Heart left ventricle (tissue), 16 donors: ENCODE data around the gene H2BW2. TPM values are rescaled to one million over a fixed set of nuclear protein-coding genes. Genes with fewer than 3 reads are reported as not detected.

Experiments used
- ATAC-seq, 4 donors: fragments of 200-7000 bp; cut with Tn5 transposase; one replicate each; pipeline ENCODE4 v1.9.1; 2020 to 2022; ENCODE audit warnings: moderate library complexity in 4 of 4, mild to moderate bottlenecking in 3 of 4, moderate number of reproducible peaks in 1 of 4
- DNase-seq, 5 donors: peaks; one replicate each; pipeline ENCODE4 v3.0.0-alpha.2; 2020
- H3K27ac ChIP-seq, 12 donors: fragments of 200-600 bp; sonication (generic) in 4 of 12; one replicate each; pipeline versions ENCODE4 v1.5.0 to v1.8.0; 2016 to 2022; ENCODE audit warnings: mild to moderate bottlenecking in 2 of 12
- H3K27me3 ChIP-seq, 9 donors: fragments of 200-600 bp; sonication (generic) in 2 of 9; one replicate each; pipeline versions ENCODE4 v1.5.1 to v1.8.0; 2016 to 2022; ENCODE audit warnings: mild to moderate bottlenecking in 3 of 9
- H3K36me3 ChIP-seq, 9 donors: fragments of 200-600 bp; sonication (generic) in 2 of 9; one replicate each; pipeline versions ENCODE4 v1.5.0 to v1.8.0; 2018 to 2022; ENCODE audit warnings: mild to moderate bottlenecking in 2 of 9
- H3K4me1 ChIP-seq, 12 donors: fragments of 200-600 bp; sonication (generic) in 4 of 12; one replicate each; pipeline versions ENCODE4 v1.5.0 to v1.8.0; 2016 to 2022; ENCODE audit warnings: mild to moderate bottlenecking in 3 of 12
- H3K4me3 ChIP-seq, 12 donors: fragments of 200-600 bp; sonication (generic) in 4 of 12; one replicate each; pipeline versions ENCODE4 v1.5.0 to v1.8.0; 2017 to 2022; ENCODE audit warnings: mild to moderate bottlenecking in 9 of 12, moderate library complexity in 4 of 12
- H3K9me3 ChIP-seq, 12 donors: fragments of 200-600 bp; sonication (generic) in 4 of 12; one replicate each; pipeline versions ENCODE4 v1.5.0 to v1.8.0; 2016 to 2022; ENCODE audit warnings: mild to moderate bottlenecking in 1 of 12
- CTCF ChIP-seq, 12 donors: fragments of 200-600 bp; sonication (generic) in 4 of 12; IDR thresholded peaks; one replicate each; pipeline versions ENCODE4 v1.5.0 to v1.8.0; 2018 to 2022; ENCODE audit warnings: antibody characterized with exemption in 12 of 12, mild to moderate bottlenecking in 5 of 12
- POLR2A ChIP-seq, 2 donors: fragments of 450-650 bp; IDR thresholded peaks; one replicate each; pipeline ENCODE4 v1.6.1; 2017; ENCODE audit warnings: antibody characterized with exemption in 2 of 2, mild to moderate bottlenecking in 2 of 2, moderate library complexity in 2 of 2
- WGBS, 4 donors: extraction: QIAGEN DNeasy Blood & Tissue Kit in 2 of 4; methylation state at CpG; one replicate each; pipeline versions ENCODE4 v1.1.5 to v1.1.7; 2013 to 2018; 5-methylcytosine and 5-hydroxymethylcytosine counted together
- intact Hi-C, 10 donors: fragments of 100-400 bp; cut with DNase I; formaldehyde crosslinking; loops; one replicate each; pipeline versions ENCODE4 v1.11.1 to v1.14.2; 2022
- polyA plus RNA-seq, 2 donors: library from polyadenylated mRNA; stranded (reverse); fragments of 200-250 nt; gene quantifications; one replicate each; pipeline ENCODE4 v1.2.3, GENCODE V29; 2013
- total RNA-seq, 9 donors: library from RNA; depleted of rRNA in 2 of 9; stranded (reverse); fragments of >200 nt in 2 of 9; fragmentation: NEBNext Ultra II Directional in 3 of 9; extraction: Animal tissue kit (Norgen Biotek cat#: 25700) in 3 of 9; gene quantifications; one replicate each; pipeline versions ENCODE4 v1.1.0 to v1.2.4, GENCODE V29; 2016 to 2023
- donor health status: ischemic (EF 13 %, LVEDD 7.1; RV severe dilation, severe dysfunction).
- donor health status: healthy with polysubstance abuse.
- donor health status: DM: no; HTN: yes; CAD: no.
- donor health status: DM: no; HTN: no; CAD: no.
- donor health status: ischemic (EF 25% LVEDD 6.9; RV normal size, moderate dysfunction).
- donor health status: ischemic (EF 25% LVEDD 5.7; RV mildly dilated, moderate dysfunction).
- donor health status: healthy.
- donor health status: DM: yes; HTN: yes; CAD: no.
- donor health status: ischemic (EF 35%, LVEDD 5.7; RV mildly dilated, moderate dysfunction).
- donor health status: nonischemic (EF 11% LVEDD 7.7; RV severe dilation, severe dysfunction).
- donor health status: DM: yes; HTN: yes; CAD: no.
- donor health status: PGD.
- donor health status: ischemic (EF 29% LVEDD 5.4; RV normal size, mild dysfunction).
- donor health status: nonischemic (EF 23%, LVEDD 6.1; RV moderate dilation, normal function).

Gene H2BW2
- total and polyA plus RNA-seq, 11 donors = not detected

- Histone ChIP-seq H3K27ac (no peak overlapping the region), H3K4me3 (no peak overlapping the region), H3K36me3 (no peaks in the 10 kb centered on the region), H3K27me3 (peaks cover 0 to 13% (median 0%) of the 10 kb centered on the region in 9 donors), H3K4me1 (no peaks in the 10 kb centered on the region), H3K9me3 (no peaks in the 10 kb centered on the region)
- WGBS, 4 donors = 56 to 100% (median 81%) methylated on average over 1 to 4 of the region's 4 CpGs
- DNase-seq (no peak), ATAC-seq (no peak)
- intact Hi-C loops = no loop called here
- TF ChIP-seq CTCF (IDR thresholded peaks at IDR 0.05) (no peak), POLR2A (IDR thresholded peaks at IDR 0.05) (no peak)
Observed at GRCh38 chrX:104084063-104084462, 44.3 kb downstream of the H2BW2 start.

GRCh38 chrX:104084534-104085277 is 45.0 kb downstream of the H2BW2 start:
- Histone ChIP-seq H3K27me3 (peaks cover 0 to 17% (median 0%) of the 10 kb centered on the region in 9 donors), H3K4me1 (no peaks in the 10 kb centered on the region), H3K27ac (no peak overlapping the region), H3K36me3 (no peaks in the 10 kb centered on the region), H3K9me3 (no peaks in the 10 kb centered on the region), H3K4me3 (no peak overlapping the region)
- ATAC-seq (no peak), DNase-seq (no peak)
- intact Hi-C loops = no loop called here
- WGBS, 4 donors = 53 to 63% (median 57%) methylated on average over 5 of the region's 5 CpGs
- TF ChIP-seq CTCF (IDR thresholded peaks at IDR 0.05) (no peak), POLR2A (IDR thresholded peaks at IDR 0.05) (no peak)

GRCh38 chrX:104085477-104085876 is 45.7 kb downstream of the H2BW2 start:
- 90 to 100% (median 92%) methylated on average over 2 to 7 of the region's 7 CpGs for WGBS, 4 donors
- no peak for DNase-seq

GRCh38 chrX:104085919-104086318 is 46.2 kb downstream of the H2BW2 start:
- Histone ChIP-seq H3K27ac (no peak overlapping the region), H3K27me3 (peaks cover 0 to 19% (median 0%) of the 10 kb centered on the region in 9 donors), H3K9me3 (no peaks in the 10 kb centered on the region), H3K4me1 (no peaks in the 10 kb centered on the region), H3K36me3 (no peaks in the 10 kb centered on the region), H3K4me3 (no peak overlapping the region)
- intact Hi-C loops = no loop called here
- DNase-seq (no peak), ATAC-seq (no peak)
- WGBS, 4 donors = 76 to 84% (median 79%) methylated on average over 4 to 7 of the region's 7 CpGs
- TF ChIP-seq CTCF (IDR thresholded peaks at IDR 0.05) = no peak
- TF ChIP-seq POLR2A (IDR thresholded peaks at IDR 0.05) = no peak

More at GRCh38 chrX:104085477-104085876, 45.7 kb downstream of the H2BW2 start:
- Histone ChIP-seq H3K4me3 (no peak overlapping the region), H3K27me3 (peaks cover 0 to 17% (median 0%) of the 10 kb centered on the region in 9 donors), H3K4me1 (no peaks in the 10 kb centered on the region), H3K9me3 (no peaks in the 10 kb centered on the region), H3K27ac (no peak overlapping the region), H3K36me3 (no peaks in the 10 kb centered on the region)
- no peak for ATAC-seq
- intact Hi-C loops = no loop called here
- TF ChIP-seq POLR2A (IDR thresholded peaks at IDR 0.05) (no peak), CTCF (IDR thresholded peaks at IDR 0.05) (no peak)

Other genes with a start within 250 kb of the H2BW2 start
- 10 to 100 TPM in 8 of 9 donors, 1 to 10 TPM in 1; 7.6 to 44.7 (median 28.4) TPM for gene RAB9B, start 207.7 kb upstream of the H2BW2 start, total RNA-seq
- 1 to 10 TPM; 6.8 to 8.3 TPM for gene RAB9B, start 207.7 kb upstream of the H2BW2 start, polyA plus RNA-seq
- 1 to 10 TPM in 1 of 9 donors, under 1 TPM in 6, not detected in 2; 0.14 to 1.2 (median 0.56) TPM for gene TMSB15B, start 77.3 kb upstream of the H2BW2 start, total RNA-seq
- gene TMSB15B, start 77.3 kb upstream of the H2BW2 start, polyA plus RNA-seq = under 1 TPM; 0.38 to 0.94 TPM
- gene H2BW1, start 26.2 kb upstream of the H2BW2 start, total RNA-seq = not detected
- gene H2BW1, start 26.2 kb upstream of the H2BW2 start, polyA plus RNA-seq = not detected
- under 1 TPM in 5 of 9 donors, not detected in 4; 0.15 to 0.54 (median 0.25) TPM for gene TMSB15C, start 36.3 kb downstream of the H2BW2 start, total RNA-seq
- gene TMSB15C, start 36.3 kb downstream of the H2BW2 start, polyA plus RNA-seq = under 1 TPM; 0.08 to 0.19 TPM
- gene ZCCHC18, start 72.6 kb downstream of the H2BW2 start, total RNA-seq = 1 to 10 TPM in 3 of 9 donors, under 1 TPM in 5, not detected in 1; 0.14 to 1.4 (median 0.91) TPM
- gene ZCCHC18, start 72.6 kb downstream of the H2BW2 start, polyA plus RNA-seq = under 1 TPM; 0.38 to 0.51 TPM
- gene SLC25A53, start 117.1 kb downstream of the H2BW2 start, total RNA-seq = 10 to 100 TPM in 6 of 9 donors, 1 to 10 TPM in 3; 5.3 to 16.5 (median 11.3) TPM
- gene SLC25A53, start 117.1 kb downstream of the H2BW2 start, polyA plus RNA-seq = 1 to 10 TPM; 6.6 to 8.7 TPM
- gene FAM199X, start 126.5 kb downstream of the H2BW2 start, total RNA-seq = 10 to 100 TPM in 7 of 9 donors, 1 to 10 TPM in 2; 9.0 to 13.9 (median 11.3) TPM
- gene FAM199X, start 126.5 kb downstream of the H2BW2 start, polyA plus RNA-seq = 10 to 100 TPM in 1 of 2 donors, 1 to 10 TPM in 1; 5.0 to 10.9 TPM
- gene ESX1, start 215.0 kb downstream of the H2BW2 start, total RNA-seq = not detected
- not detected for gene ESX1, start 215.0 kb downstream of the H2BW2 start, polyA plus RNA-seq